B cell (primary cell): ENCODE data around the gene SHPK. TPM values are rescaled to one million over a fixed set of nuclear protein-coding genes. Genes with fewer than 3 reads are reported as not detected.
"Not testable (repeated sequence)": the region's sequence is repeated elsewhere in the genome, so short reads cannot be mapped to it uniquely, and the experiment has no call there.

Source experiments
- ATAC-seq: fragments of 200-7000 bp; cut with Tn5 transposase; one replicate; pipeline ENCODE4 v1.10.0; 2021; ENCODE audit warnings: low read depth, mild to moderate bottlenecking, moderate number of reproducible peaks, moderate library complexity
- CTCF ChIA-PET: fragments of 350-600 bp; sonication (Branson Sonifier 250); formaldehyde crosslinking; loops from one replicate; lab custom pipeline; 2021; ENCODE audit warnings: antibody characterized with exemption, inconsistent platforms; lab: Charles Lee
- POLR2A ChIA-PET: fragments of 350-600 bp; sonication (Branson Sonifier 250); formaldehyde crosslinking; loops from one replicate; lab custom pipeline; 2021; ENCODE audit warnings: antibody characterized with exemption; lab: Charles Lee
- DNase-seq: peaks from one replicate; pipeline ENCODE4 v3.0.0; 2013
- H2AFZ ChIP-seq: 2 replicates; pipeline ENCODE4 v1.6.1; 2012; ENCODE audit warnings: mild to moderate bottlenecking, low read depth, low read length; ENCODE audit not compliant: insufficient read depth, poor library complexity, severe bottlenecking
- H3K27ac ChIP-seq, 2 donors: 1 replicate in 1 of 2; 2 replicates in 1 of 2; pipeline ENCODE4 v1.5.1; 2012 to 2013; ENCODE audit warnings: low read length in 2 of 2, mild to moderate bottlenecking in 2 of 2, moderate library complexity in 1 of 2
- H3K27me3 ChIP-seq, 4 experiments: fragments of 200-600 bp in 1 of 4; sonication (generic) in 1 of 4; replicated peaks in 1 of 4; 1 replicate in 2 of 4; 2 replicates in 2 of 4; pipeline versions ENCODE4 v1.6.1 to v1.7.0; 2013 to 2016; ENCODE audit warnings: low read length in 3 of 4, mild to moderate bottlenecking in 2 of 4, mixed read lengths in 1 of 4, moderate library complexity in 1 of 4; ENCODE audit not compliant: insufficient read depth in 4 of 4, control insufficient read depth in 3 of 4; ENCODE audit errors: control extremely low read depth in 1 of 4
- H3K36me3 ChIP-seq, 2 experiments: replicated peaks in 1 of 2; 1 replicate in 1 of 2; 2 replicates in 1 of 2; pipeline versions ENCODE4 v1.6.1 to v1.7.1; 2013; ENCODE audit warnings: low read length in 1 of 2; ENCODE audit not compliant: insufficient read depth in 2 of 2, control insufficient read depth in 1 of 2; ENCODE audit errors: control extremely low read depth in 1 of 2, extremely low read depth in 1 of 2
- H3K4me1 ChIP-seq, 2 donors: fragments of 200-600 bp in 1 of 2; sonication (generic) in 1 of 2; 1 replicate in 1 of 2; 2 replicates in 1 of 2; pipeline versions ENCODE4 v1.5.1 to v1.6.1; 2013 to 2017; ENCODE audit warnings: low read length in 2 of 2; ENCODE audit not compliant: control insufficient read depth in 2 of 2, insufficient read depth in 2 of 2
- H3K4me2 ChIP-seq: replicated peaks from 2 replicates; pipeline ENCODE3; 2012; ENCODE audit warnings: mild to moderate bottlenecking, low read depth, low read length; ENCODE audit not compliant: poor library complexity, severe bottlenecking
- H3K4me3 ChIP-seq, 5 experiments: fragments of 200-600 bp in 1 of 5; sonication (generic) in 1 of 5; 1 replicate in 3 of 5; 2 replicates in 2 of 5; pipeline versions ENCODE4 v1.5.1 to v1.7.0; 2011 to 2016; ENCODE audit warnings: low read length in 4 of 5, mild to moderate bottlenecking in 4 of 5, low read depth in 2 of 5, control low read depth in 1 of 5, moderate library complexity in 1 of 5; ENCODE audit not compliant: insufficient read depth in 1 of 5; ENCODE audit errors: control extremely low read depth in 1 of 5, extremely low read depth in 1 of 5
- H3K79me2 ChIP-seq: fragments of 200-600 bp; sonication (generic); one replicate; pipeline ENCODE4 v1.6.0; 2016; ENCODE audit warnings: low read length; ENCODE audit not compliant: control insufficient read depth, insufficient read depth
- H3K9ac ChIP-seq: fragments of 200-600 bp; sonication (generic); 2 replicates; pipeline ENCODE4 v1.6.1; 2017; ENCODE audit warnings: mild to moderate bottlenecking, low read length, moderate library complexity
- H3K9me3 ChIP-seq, 3 donors: one replicate each; pipeline versions ENCODE4 v1.6.1 to v1.7.1; 2013; ENCODE audit warnings: low read length in 2 of 3; ENCODE audit not compliant: control insufficient read depth in 2 of 3, insufficient read depth in 1 of 3; ENCODE audit errors: control extremely low read depth in 1 of 3
- H4K20me1 ChIP-seq: 2 replicates; pipeline ENCODE4 v1.6.0; 2012; ENCODE audit warnings: mild to moderate bottlenecking, low read length; ENCODE audit not compliant: insufficient read depth, control insufficient read depth, poor library complexity, severe bottlenecking
- H3K27ac Mint-ChIP-seq: one replicate; pipeline ENCODE4 v1.8.0; 2021; ENCODE audit warnings: mixed read lengths
- H3K27me3 Mint-ChIP-seq: one replicate; pipeline ENCODE4 v1.8.0; 2021; ENCODE audit warnings: mixed read lengths
- H3K4me1 Mint-ChIP-seq: one replicate; pipeline ENCODE4 v1.8.0; 2021; ENCODE audit warnings: mixed read lengths
- H3K4me3 Mint-ChIP-seq: one replicate; pipeline ENCODE4 v1.8.0; 2021; ENCODE audit warnings: mixed read lengths
- H3K9me3 Mint-ChIP-seq: one replicate; pipeline ENCODE4 v1.8.0; 2022; ENCODE audit warnings: mixed read lengths; ENCODE audit not compliant: insufficient read depth
- EZH2 ChIP-seq: IDR thresholded peaks from 2 replicates; pipeline ENCODE4 v1.6.1; 2012; ENCODE audit warnings: borderline replicate concordance, low read depth, mild to moderate bottlenecking, moderate library complexity, low read length; ENCODE audit not compliant: insufficient read depth, poor library complexity, severe bottlenecking
- WGBS: methylation state at CpG from one replicate; pipeline ENCODE4 v1.1.5; 2013; ENCODE audit warnings: missing lambda C conversion rate; ENCODE audit not compliant: insufficient coverage; 5-methylcytosine and 5-hydroxymethylcytosine counted together
- intact Hi-C: fragments of 100-400 bp; cut with micrococcal nuclease; formaldehyde crosslinking; loops from one replicate; pipeline ENCODE4 v1.10.0; 2022
- polyA plus RNA-seq: library from polyadenylated mRNA; depleted of rRNA; stranded (reverse); fragments of >200 nt; gene quantifications from 2 replicates; pipeline ENCODE4 v1.2.3, GENCODE V29; 2012
- total RNA-seq, 2 donors: library from RNA; stranded (reverse); fragments of 120-200 nt in 1 of 2; gene quantifications; 1 replicate in 1 of 2; 2 replicates in 1 of 2; pipeline versions ENCODE4 v1.2.3 to v1.2.4, GENCODE V29; 2013 to 2022

Gene SHPK
- total and polyA plus RNA-seq, 2 donors (not counting 1 experiment from before 2014, with no cell fraction given), result 5.9 to 16.1 TPM

DNA sequence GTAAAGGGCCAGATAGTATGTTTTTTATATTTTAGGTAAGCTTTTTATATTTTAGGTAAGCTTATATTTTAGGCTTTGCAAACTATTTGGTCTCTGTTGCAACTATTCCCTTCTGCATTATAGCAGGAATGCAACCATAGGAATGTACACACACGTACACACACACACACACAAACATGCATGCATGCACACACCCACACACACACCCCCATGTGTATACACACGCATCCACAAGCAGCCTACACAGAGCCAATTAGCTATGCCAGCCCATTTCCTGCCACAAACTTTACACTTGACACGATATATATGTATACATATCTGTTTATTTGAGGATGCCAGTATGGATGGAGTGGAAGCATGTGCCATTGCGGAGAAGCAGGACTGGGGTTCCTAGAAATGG is 70.9 kb downstream of the SHPK start:
- Histone ChIP-seq H3K4me2 (no peak overlapping the region), H3K9me3 (no peaks in the 10 kb centered on the region), H3K27ac (no peak overlapping the region), H2AFZ (no peak overlapping the region), H3K27me3 (no peaks in the 10 kb centered on the region), H3K4me1 (peaks cover 0 to 6% of the 10 kb centered on the region in 2 donors), H3K4me3 (no peak overlapping the region), H4K20me1 (no peaks in the 10 kb centered on the region), H3K9ac (no peak overlapping the region), H3K36me3 (no peaks in the 10 kb centered on the region), H3K79me2 (no peaks in the 10 kb centered on the region)
- ChIA-PET POLR2A (no interaction called here), CTCF (no interaction called here)
- ATAC-seq (no peak), DNase-seq (no peak)
- no peak for TF ChIP-seq EZH2
- Mint-ChIP-seq H3K27ac (no peak overlapping the region), H3K9me3 (no peaks in the 10 kb centered on the region), H3K4me3 (no peak overlapping the region), H3K4me1 (peaks cover 13% of the 10 kb centered on the region), H3K27me3 (no peaks in the 10 kb centered on the region)
- intact Hi-C loops, result no loop called here
- 60% methylated on average over 1 of the region's 4 CpGs for WGBS

DNA sequence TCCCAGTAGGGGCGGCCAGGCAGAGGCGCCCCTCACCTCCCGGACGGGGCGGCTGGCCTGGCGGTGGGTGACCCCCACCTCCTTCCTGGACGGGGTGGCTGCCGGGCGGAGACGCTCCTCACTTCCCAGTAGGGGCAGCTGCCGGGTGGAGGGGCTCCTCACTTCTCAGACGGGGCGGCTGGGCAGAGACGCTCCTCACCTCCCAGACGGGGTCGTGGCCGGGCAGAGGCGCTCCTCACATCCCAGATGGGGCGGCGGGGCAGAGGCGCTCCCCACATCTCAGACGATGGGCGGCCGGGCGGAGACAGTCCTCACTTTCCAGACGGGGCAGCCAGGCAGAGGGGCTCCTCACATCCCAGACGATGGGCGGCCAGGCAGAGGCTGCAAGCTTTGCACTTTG is 71.8 kb downstream of the SHPK start:
- H3K27ac Mint-ChIP-seq, H3K9me3 Mint-ChIP-seq, ATAC-seq, H3K4me2 ChIP-seq, H2AFZ ChIP-seq, H3K27me3 ChIP-seq, H3K4me3 Mint-ChIP-seq, H4K20me1 ChIP-seq, H3K4me1 ChIP-seq, H3K27ac ChIP-seq, H3K9ac ChIP-seq, intact Hi-C loops, H3K9me3 ChIP-seq, POLR2A ChIA-PET, H3K27me3 Mint-ChIP-seq, H3K4me3 ChIP-seq, H3K79me2 ChIP-seq, DNase-seq, H3K36me3 ChIP-seq, CTCF ChIA-PET: not testable (repeated sequence)
- WGBS, result 97% methylated on average over 22 of the region's 28 CpGs
- peaks cover 18% of the 10 kb centered on the region for H3K4me1 Mint-ChIP-seq
